Measurements from ENCODE around the gene KLHL3.
A peak's percentile ranks its signal among the peaks of the same experiment; 100 is the strongest.
"Not testable (repeated sequence)": the region's sequence is repeated elsewhere in the genome, so short reads cannot be mapped to it uniquely, and the experiment has no call there.

Gene KLHL3

GRCh38 chr5:137735555-137736284 lies at the start of gene KLHL3:
Gene KLHL3, minus strand, starts transcription at chr5:137736089. Its CDS starts 443 bp downstream, at chr5:137735646.
- H3K4me3 ChIP-seq (ENCODE audit: low read depth, low read length), result peak within 1 kb of the TSS; percentile 56
- no peak for DNase-seq (ENCODE audit: low read depth)

- no peak for DNase-seq (ENCODE audit: low read depth)
- H3K4me3 ChIP-seq (ENCODE audit: low read depth, low read length), result no peak overlapping the region
Observed at GRCh38 chr5:137782984-137783536, 47.2 kb upstream of the KLHL3 start.

- H3K4me3 ChIP-seq (ENCODE audit: low read depth, low read length), result no peak overlapping the region
- DNase-seq (ENCODE audit: low read depth), result no peak
Observed at GRCh38 chr5:137782055-137782454, 46.2 kb upstream of the KLHL3 start.

GRCh38 chr5:137778772-137779564 lies 43.1 kb upstream of the KLHL3 start:
- no peak overlapping the region for H3K4me3 ChIP-seq (ENCODE audit: low read depth, low read length)
- no peak for DNase-seq (ENCODE audit: low read depth)

- not testable (repeated sequence) for DNase-seq (ENCODE audit: low read depth); H3K4me3 ChIP-seq (ENCODE audit: low read depth, low read length)
Observed at GRCh38 chr5:137767937-137768336, 32.0 kb upstream of the KLHL3 start.

- no peak overlapping the region for H3K4me3 ChIP-seq (ENCODE audit: low read depth, low read length)
- no peak for DNase-seq (ENCODE audit: low read depth)
Observed at GRCh38 chr5:137761566-137761965, 25.7 kb upstream of the KLHL3 start.

GRCh38 chr5:137760719-137761516 lies 25.0 kb upstream of the KLHL3 start:
- no peak for DNase-seq (ENCODE audit: low read depth)
- H3K4me3 ChIP-seq (ENCODE audit: low read depth, low read length), result no peak overlapping the region

- no peak overlapping the region for H3K4me3 ChIP-seq (ENCODE audit: low read depth, low read length)
- no peak for DNase-seq (ENCODE audit: low read depth)
Observed at GRCh38 chr5:137760294-137760693, 24.4 kb upstream of the KLHL3 start.

- H3K4me3 ChIP-seq (ENCODE audit: low read depth, low read length), result no peak overlapping the region
- no peak for DNase-seq (ENCODE audit: low read depth)
Observed at GRCh38 chr5:137758715-137759306, 22.9 kb upstream of the KLHL3 start.

- H3K4me3 ChIP-seq (ENCODE audit: low read depth, low read length), result no peak overlapping the region
- no peak for DNase-seq (ENCODE audit: low read depth)
Observed at GRCh38 chr5:137758121-137758520, 22.2 kb upstream of the KLHL3 start.

GRCh38 chr5:137757634-137758033 lies 21.7 kb upstream of the KLHL3 start:
- H3K4me3 ChIP-seq (ENCODE audit: low read depth, low read length), result no peak overlapping the region
- no peak for DNase-seq (ENCODE audit: low read depth)

- peak overlapping the region; percentile 95 for H3K4me3 ChIP-seq (ENCODE audit: low read depth, low read length)
- DNase-seq (ENCODE audit: low read depth), result no peak
Observed at GRCh38 chr5:137754961-137755762, 19.3 kb upstream of the KLHL3 start.

- H3K4me3 ChIP-seq (ENCODE audit: low read depth, low read length), result peak within 1 kb of the TSS; percentile 95
- peak; percentile 93 for DNase-seq (ENCODE audit: low read depth)
Observed at GRCh38 chr5:137754188-137754960, 18.5 kb upstream of the KLHL3 start, which contains the start of gene HNRNPA0. Gene HNRNPA0, minus strand, starts transcription at chr5:137754363. Its CDS starts 297 bp downstream, at chr5:137754066.

GRCh38 chr5:137753691-137754187 lies 17.9 kb upstream of the KLHL3 start:
- peak overlapping the region; percentile 95 for H3K4me3 ChIP-seq (ENCODE audit: low read depth, low read length)
- DNase-seq (ENCODE audit: low read depth), result no peak

GRCh38 chr5:137752905-137753690 lies 17.2 kb upstream of the KLHL3 start:
- DNase-seq (ENCODE audit: low read depth), result no peak
- peak overlapping the region; percentile 95 for H3K4me3 ChIP-seq (ENCODE audit: low read depth, low read length)

- H3K4me3 ChIP-seq (ENCODE audit: low read depth, low read length), result peak overlapping the region; percentile 95
- DNase-seq (ENCODE audit: low read depth), result no peak
Observed at GRCh38 chr5:137751869-137752491, 16.1 kb upstream of the KLHL3 start.
